ENCODE measurements around the gene LIMS2.

DNA sequence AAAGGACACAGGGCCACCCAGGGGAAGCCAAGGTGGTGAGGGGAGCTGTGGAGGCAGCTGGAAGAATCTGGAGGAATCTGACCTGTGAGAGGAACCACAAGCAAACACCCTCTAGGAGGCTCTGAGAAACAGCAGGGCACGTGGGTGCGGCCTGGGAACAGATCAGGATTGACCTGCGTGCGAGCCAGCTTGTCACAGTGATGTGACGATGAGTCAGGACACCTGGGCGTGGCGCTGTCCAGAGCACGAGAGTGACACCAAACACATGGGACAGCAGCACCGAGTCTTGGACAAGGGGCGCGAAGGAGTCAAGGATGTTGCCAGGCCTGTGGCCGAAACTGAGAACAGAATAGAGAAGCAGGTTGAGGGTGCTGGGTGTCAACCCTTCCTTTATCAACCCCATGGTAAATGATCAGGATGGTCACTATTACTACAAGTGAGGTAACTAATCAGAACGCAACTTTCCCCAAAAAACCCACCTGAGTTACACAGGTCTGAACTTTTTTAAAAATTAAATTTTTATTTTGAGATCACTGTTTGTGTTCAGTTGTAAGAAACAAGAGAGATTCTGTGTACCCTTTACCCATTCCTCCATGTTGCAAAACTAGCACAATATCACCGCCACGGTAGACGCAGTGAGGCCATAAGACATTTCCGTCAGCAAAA is 25.3 kb upstream of the LIMS2 start:
- TF ChIP-seq, protein P1, sequence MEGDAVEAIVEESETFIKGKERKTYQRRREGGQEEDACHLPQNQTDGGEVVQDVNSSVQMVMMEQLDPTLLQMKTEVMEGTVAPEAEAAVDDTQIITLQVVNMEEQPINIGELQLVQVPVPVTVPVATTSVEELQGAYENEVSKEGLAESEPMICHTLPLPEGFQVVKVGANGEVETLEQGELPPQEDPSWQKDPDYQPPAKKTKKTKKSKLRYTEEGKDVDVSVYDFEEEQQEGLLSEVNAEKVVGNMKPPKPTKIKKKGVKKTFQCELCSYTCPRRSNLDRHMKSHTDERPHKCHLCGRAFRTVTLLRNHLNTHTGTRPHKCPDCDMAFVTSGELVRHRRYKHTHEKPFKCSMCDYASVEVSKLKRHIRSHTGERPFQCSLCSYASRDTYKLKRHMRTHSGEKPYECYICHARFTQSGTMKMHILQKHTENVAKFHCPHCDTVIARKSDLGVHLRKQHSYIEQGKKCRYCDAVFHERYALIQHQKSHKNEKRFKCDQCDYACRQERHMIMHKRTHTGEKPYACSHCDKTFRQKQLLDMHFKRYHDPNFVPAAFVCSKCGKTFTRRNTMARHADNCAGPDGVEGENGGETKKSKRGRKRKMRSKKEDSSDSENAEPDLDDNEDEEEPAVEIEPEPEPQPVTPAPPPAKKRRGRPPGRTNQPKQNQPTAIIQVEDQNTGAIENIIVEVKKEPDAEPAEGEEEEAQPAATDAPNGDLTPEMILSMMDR (IDR thresholded peaks at IDR 0.05 in 8 of 11, conservative IDR thresholded peaks at IDR 0.05 in 3 of 11): no peak
- TF ChIP-seq POLR2A (IDR thresholded peaks at IDR 0.05) (no peak), POLR2AphosphoS5 (IDR thresholded peaks at IDR 0.05) (no peak)

Data from spleen (tissue), 7 donors.